Kidney (tissue), 14 donors: ENCODE measurements around the gene LRRC8E. TPM values are rescaled to one million over a fixed set of nuclear protein-coding genes. Genes with fewer than 3 reads are reported as not detected.

Experiments used
- DNase-seq, 5 donors: peaks; one replicate each; pipeline ENCODE4 v3.0.0-alpha.2; 2013 to 2020
- FAIRE-seq: peaks from 2 replicates; lab custom pipeline; 2012; peaks lifted over from hg19 to GRCh38; lab: Jason Lieb, UNC
- H3K27ac ChIP-seq, 2 donors: one replicate each; pipeline ENCODE4 v1.7.0; 2013; ENCODE audit warnings: low read depth in 2 of 2, low read length in 2 of 2, inconsistent platforms in 1 of 2
- H3K27me3 ChIP-seq: one replicate; pipeline ENCODE4 v1.7.1; 2013; ENCODE audit warnings: low read length, inconsistent platforms; ENCODE audit not compliant: control insufficient read depth, insufficient read depth
- H3K36me3 ChIP-seq, 3 donors: one replicate each; pipeline versions ENCODE4 v1.7.0 to v1.7.1; 2013; ENCODE audit warnings: low read length in 3 of 3, control low read depth in 1 of 3, inconsistent platforms in 1 of 3; ENCODE audit not compliant: insufficient read depth in 3 of 3, control insufficient read depth in 2 of 3
- H3K4me1 ChIP-seq, 3 donors: one replicate each; pipeline versions ENCODE4 v1.7.0 to v1.7.1; 2013; ENCODE audit warnings: low read length in 3 of 3, inconsistent platforms in 1 of 3, low read depth in 1 of 3; ENCODE audit not compliant: control insufficient read depth in 2 of 3, insufficient read depth in 2 of 3
- H3K4me3 ChIP-seq, 3 donors: one replicate each; pipeline versions ENCODE4 v1.7.0 to v1.8.1; 2013; ENCODE audit warnings: low read length in 3 of 3, control low read depth in 1 of 3, inconsistent platforms in 1 of 3
- H3K9ac ChIP-seq, 3 donors: one replicate each; pipeline versions ENCODE4 v1.7.0 to v1.7.1; 2013; ENCODE audit warnings: low read length in 3 of 3, control low read depth in 1 of 3, inconsistent platforms in 1 of 3
- H3K9me3 ChIP-seq, 3 donors: one replicate each; pipeline versions ENCODE4 v1.7.0 to v1.7.1; 2013; ENCODE audit warnings: low read length in 3 of 3, control low read depth in 1 of 3, inconsistent platforms in 1 of 3; ENCODE audit not compliant: control insufficient read depth in 2 of 3, insufficient read depth in 1 of 3
- CTCF ChIP-seq: IDR thresholded peaks from 3 replicates; pipeline ENCODE4 v1.5.1; 2012; ENCODE audit warnings: mild to moderate bottlenecking, moderate library complexity, borderline replicate concordance; ENCODE audit not compliant: insufficient read depth; ENCODE audit errors: extremely low read depth
- intact Hi-C: fragments of 100-400 bp; cut with DNase I; formaldehyde crosslinking; loops from one replicate; pipeline ENCODE4 v1.11.1; 2022
- polyA plus RNA-seq: library from polyadenylated mRNA; stranded (reverse); fragments of 350-450 nt; fragmentation: Illumina TruSeq; extraction: RNeasy Lipid Tissue Mini Kit (QIAGEN cat#74804); gene quantifications from one replicate; pipeline ENCODE4 v1.2.3, GENCODE V29; 2014; ENCODE audit warnings: low read depth, low replicate concordance; ENCODE audit not compliant: insufficient read depth
- total RNA-seq: library from RNA; stranded (reverse); fragmentation: NEBNext Ultra II Directional; extraction: Animal tissue kit (Norgen Biotek cat#: 25700); gene quantifications from one replicate; pipeline ENCODE4 v1.2.1, GENCODE V29; 2021
- donor health status: control.
- donor health status: control.
- donor health status: control.
- donor health status: control.
- donor health status: control.
- donor health status: DM: yes; HTN: yes; CAD: no.
- donor health status: Normal renal cell carcinoma (clear cell type).

Gene LRRC8E
- total and polyA plus RNA-seq, 2 donors from 2014 or later = 2.2 to 9.1 TPM

- Histone ChIP-seq H3K4me1 (peaks cover 0 to 8% (median 3%) of the 10 kb centered on the region in 3 donors), H3K9ac (no peak overlapping the region), H3K4me3 (no peak overlapping the region), H3K27ac (peak overlapping the region in 1 of 2 donors; percentile 71), H3K9me3 (no peaks in the 10 kb centered on the region), H3K27me3 (peaks cover 3% of the 10 kb centered on the region), H3K36me3 (no peaks in the 10 kb centered on the region)
- intact Hi-C loops = no loop called here
- DNase-seq (peak; percentile 49 to 94 (median 72)), FAIRE-seq (no peak)
- TF ChIP-seq CTCF = no peak
Measured at GRCh38 chr19:7869910-7870511, 18.3 kb upstream of the LRRC8E start.

GRCh38 chr19:7870571-7871436, 17.5 kb upstream of the LRRC8E start:
- no peak for TF ChIP-seq CTCF
- no peaks in the 10 kb centered on the region for H3K36me3 ChIP-seq
- H3K9me3 ChIP-seq = no peaks in the 10 kb centered on the region
- H3K9ac ChIP-seq = no peak overlapping the region
- no peak overlapping the region for H3K27ac ChIP-seq
- intact Hi-C loops = no loop called here
- H3K4me3 ChIP-seq = no peak overlapping the region
- H3K27me3 ChIP-seq = no peaks in the 10 kb centered on the region
- DNase-seq (peak; percentile 42 to 86 (median 70)), FAIRE-seq (no peak)
- peaks cover 0 to 8% (median 3%) of the 10 kb centered on the region in 3 donors for H3K4me1 ChIP-seq

- peak overlapping the region in 1 of 3 donors; percentile 48 for H3K4me3 ChIP-seq
- DNase-seq (peak; percentile 93 to 98 (median 96)), FAIRE-seq (no peak)
- TF ChIP-seq CTCF = no peak
- H3K36me3 ChIP-seq = no peaks in the 10 kb centered on the region
- no peaks in the 10 kb centered on the region for H3K27me3 ChIP-seq
- H3K4me1 ChIP-seq = peaks cover 0 to 8% (median 3%) of the 10 kb centered on the region in 3 donors
- no peaks in the 10 kb centered on the region for H3K9me3 ChIP-seq
- intact Hi-C loops = no loop called here
- peak overlapping the region; percentile 43 to 60 for H3K27ac ChIP-seq
- H3K9ac ChIP-seq = no peak overlapping the region
Measured at GRCh38 chr19:7871437-7872305, 16.6 kb upstream of the LRRC8E start.
